GM18508 (cell line): Measurements from ENCODE around the gene CHPF.

Experiments used
- ATAC-seq: cut with Tn5 transposase; IDR thresholded peaks from one replicate; pipeline ENCODE4 v1.9.1; 2021; ENCODE audit warnings: moderate number of reproducible peaks; ENCODE audit not compliant: insufficient read depth, unreplicated experiment

CHPF gene

DNA sequence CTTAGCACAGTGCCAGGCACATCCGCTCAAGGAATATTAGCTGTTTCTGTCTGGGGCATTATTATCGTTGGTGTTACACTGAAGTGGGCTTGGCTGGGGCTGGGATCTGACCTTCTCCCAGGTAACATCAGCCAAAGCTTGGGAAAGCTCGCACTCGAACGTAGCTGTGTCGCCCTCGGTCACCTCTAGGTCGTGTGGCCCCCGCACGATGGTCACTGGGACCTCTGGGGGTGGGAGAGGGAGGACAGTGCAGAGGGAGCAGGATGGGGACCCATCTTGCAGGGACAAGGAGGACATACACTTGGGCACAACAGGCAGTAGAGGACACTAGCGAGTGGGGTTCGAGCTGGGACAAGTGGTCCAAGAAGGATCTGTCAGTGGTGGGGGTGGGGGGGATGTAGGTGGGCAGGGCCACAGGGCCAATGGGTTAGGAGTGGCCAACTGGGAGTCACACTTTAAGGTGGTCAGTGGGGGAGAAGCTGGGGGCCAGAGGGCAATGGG, 9.9 kb upstream of the CHPF start:
- ATAC-seq: no peak

DNA sequence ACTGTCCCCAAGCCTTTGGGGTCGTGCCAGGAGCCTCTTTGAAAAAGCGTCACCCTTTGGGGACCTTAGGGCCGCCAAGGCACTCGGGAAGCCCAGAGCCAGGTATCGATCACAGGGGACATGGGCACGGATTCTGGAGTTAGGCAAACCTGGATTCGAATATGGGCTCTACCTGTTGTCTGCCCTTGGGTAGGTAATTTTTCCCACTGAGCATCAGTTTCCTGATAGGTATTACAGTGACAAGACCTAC, 9.5 kb upstream of the CHPF start:
- no peak for ATAC-seq

DNA sequence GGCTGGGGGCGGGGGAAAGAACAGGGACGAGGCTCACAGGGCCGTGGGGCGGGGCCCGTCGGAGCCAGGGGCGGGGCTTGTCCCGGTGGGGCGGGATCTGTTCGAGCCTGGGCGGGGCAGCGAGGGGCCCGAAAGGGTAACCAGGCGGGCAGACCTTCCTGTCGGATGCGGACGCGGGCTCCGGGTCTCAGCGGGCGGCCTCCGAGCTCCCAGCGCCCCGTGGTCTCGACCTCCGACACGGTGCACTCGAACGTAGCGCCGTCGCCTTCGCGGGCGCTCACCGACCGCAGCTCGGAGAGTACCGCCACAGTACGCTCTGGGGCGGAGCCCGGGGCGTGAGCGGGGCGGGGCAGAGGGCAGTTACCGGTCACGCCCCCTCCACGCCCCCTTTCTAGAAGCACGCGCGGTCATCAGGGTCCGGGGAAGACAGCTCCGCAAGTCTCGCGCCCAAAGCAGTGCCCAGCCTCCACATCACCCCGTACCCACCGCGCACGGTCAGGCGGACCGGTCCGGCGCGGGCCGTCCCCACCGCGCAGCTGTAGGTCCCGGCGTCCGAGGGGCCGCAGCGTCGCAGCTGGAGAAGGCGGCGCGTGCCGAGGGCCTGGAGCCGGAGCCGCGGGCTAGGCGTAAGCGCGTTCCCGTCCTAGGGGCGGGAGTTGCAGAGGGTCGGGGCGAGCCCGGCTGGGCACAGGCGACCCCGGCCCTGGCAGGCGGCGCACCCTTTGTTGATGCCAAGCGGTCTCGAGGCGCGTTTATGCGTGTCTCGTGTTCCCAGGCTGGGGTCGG, 9.0 kb upstream of the CHPF start:
- peak; percentile 66 for ATAC-seq

DNA sequence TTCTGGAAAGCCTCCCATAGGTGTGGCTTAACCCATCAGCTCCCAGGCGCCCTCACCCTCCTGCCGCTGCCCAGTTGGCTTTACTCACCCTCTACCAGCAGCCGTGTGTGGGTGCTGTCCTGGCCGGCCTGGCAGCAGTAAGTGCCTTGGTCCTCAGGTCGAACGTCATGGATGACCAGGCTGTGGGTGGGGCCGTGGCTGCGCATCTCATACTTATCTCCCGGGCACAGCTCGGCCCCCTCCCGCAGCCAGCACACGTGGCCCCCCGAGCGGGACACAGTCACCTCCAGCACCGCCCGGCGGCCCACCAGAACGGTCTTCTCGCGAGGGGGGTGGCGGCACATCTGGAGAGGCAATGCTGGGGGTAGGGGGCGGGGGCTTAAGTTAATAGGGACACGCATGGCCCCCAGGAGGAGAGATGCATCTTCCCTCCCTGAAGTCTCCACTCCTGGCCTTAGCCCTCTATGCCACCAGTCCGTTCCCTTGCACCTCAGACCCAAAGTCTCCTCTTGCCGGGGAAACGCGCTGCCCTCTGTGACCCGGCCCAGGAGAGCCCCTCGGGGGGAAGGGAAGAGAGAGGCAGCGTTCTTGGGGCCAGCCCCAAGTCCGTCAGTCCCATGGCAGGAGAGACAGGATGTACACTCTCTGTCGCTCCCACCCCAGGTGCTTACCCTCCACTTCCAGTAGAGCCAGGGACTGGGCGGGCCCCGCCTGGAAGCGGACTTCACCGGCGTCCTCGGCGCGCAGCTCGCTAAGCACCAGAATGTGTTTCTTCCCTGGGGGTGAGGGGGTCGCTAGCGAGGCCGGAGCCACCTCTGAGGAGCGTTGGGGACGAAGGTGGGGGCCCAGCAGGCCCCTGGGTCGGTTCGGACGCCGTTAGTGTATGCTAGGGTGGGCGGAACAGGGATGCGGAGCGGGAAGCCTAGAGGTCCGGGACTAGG, 8.1 kb upstream of the CHPF start:
- peak; percentile 14 for ATAC-seq

DNA sequence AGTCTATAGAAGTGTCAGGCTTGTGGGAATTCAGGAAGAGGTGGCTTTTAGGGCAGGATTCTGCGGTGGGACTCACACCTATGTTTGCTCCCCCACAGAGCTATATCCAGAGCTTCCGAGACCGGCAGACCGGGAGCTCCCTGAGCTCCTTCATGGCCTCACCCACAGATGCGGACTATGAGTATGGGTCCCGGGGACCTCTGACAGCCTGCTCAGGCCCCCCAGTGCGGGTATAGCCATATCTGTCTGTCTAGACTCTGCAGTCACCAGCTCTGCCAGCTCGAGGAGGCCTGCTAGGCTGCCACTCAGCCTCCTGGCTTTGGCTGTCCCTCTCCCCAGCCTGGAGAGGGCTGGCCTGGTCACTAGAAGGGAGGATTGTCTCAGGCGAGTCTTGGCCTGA, 6.0 kb upstream of the CHPF start:
- no peak for ATAC-seq

DNA sequence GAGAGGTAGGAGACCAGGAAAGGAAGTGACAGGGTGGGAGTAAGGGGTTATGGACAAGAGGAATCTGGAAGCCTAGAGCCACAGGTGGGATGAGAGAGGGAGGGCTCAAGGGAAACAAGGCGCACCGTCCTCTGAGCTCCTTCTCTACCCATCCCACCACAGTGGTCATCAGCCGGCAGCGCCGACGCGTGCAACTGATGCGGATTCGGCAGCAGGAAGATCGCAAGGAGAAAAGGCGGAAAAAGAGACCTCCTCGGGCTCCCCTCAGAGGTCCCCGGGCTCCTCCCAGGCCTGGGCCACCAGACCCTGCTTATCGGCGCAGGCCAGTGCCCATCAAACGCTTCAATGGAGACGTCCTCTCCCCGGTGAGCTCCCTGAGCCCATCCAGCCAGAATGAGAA, 5.4 kb upstream of the CHPF start:
- no peak for ATAC-seq

DNA sequence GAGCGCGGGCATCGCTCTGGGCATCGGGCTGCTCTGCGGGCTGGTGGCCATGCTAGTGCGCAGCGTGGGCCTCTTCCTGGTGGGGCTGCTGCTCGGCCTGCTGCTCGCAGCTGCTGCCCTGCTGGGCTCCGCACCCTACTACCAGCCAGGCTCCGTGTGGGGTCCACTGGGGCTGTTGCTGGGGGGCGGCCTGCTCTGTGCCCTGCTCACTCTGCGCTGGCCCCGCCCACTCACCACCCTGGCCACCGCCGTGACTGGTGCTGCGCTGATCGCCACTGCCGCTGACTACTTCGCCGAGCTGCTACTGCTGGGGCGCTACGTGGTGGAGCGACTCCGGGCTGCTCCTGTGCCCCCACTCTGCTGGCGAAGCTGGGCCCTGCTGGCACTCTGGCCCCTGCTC, 4.0 kb upstream of the CHPF start:
- no peak for ATAC-seq

DNA sequence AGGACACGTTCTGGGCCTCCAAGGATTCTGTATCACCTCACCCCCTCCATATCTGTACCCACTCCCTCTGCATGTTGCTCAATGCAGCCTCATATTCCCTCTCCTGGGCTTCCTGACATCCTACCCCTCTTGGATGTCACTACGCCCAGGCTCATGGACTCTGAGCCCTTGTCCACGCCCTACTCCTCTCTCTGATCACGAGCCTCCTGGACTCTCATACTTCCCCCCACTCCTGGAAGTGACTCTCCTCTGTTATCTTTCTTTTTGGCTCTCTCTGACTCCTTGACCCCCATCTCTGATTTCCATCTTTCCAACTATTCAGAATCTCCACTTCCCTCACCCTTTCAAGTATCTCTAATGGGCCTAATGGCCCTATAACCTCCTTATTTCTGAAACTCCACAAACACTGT, 2.3 kb upstream of the CHPF start:
- no peak for ATAC-seq

DNA sequence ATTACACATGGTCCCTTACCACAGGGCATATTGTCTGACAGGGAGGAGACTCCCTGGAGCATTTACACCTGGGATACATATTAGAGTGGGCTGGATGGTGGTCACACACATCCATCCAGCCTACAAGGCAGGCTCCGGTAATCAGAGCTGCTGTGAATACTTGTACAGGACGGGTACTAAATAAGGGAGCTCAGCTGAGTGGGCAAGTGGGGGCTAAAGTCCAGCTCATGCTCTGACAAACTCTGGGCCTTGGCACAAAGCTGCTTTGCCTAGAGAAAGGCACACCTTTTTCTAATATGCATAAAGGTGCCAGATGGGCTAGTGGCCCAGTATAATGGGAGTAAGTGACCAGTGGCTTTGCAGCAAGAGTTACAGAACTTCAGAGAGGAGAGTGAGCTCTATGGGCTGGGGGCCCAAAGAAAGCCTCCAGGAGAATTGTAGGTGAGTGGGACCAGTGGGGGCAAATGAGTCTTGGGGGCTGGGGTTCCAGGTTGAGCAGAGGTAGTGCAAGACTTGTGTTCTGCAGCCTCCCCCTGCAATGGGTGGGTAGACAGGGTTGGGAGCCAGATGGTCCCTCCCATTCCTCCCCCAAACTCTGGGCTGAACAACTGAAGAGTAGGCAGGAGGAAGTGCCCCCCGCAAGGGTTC, 1.8 kb upstream of the CHPF start:
- no peak for ATAC-seq

DNA sequence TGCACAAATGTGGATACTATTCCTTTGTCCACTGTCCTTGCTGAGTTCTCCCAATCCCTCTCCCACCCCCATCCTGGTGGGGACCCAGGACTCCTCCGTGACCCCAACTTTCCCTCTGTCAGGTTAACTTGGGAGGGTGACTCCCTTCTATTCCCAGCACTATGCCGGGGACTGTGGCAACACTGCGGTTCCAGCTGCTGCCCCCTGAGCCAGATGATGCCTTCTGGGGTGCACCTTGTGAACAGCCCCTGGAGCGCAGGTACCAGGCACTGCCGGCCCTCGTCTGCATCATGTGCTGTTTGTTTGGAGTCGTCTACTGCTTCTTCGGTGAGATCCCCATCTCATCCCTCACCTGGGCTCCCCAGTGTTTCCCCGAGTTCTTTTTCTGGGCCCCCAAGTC, 958 bp upstream of the CHPF start:
- ATAC-seq: no peak

DNA sequence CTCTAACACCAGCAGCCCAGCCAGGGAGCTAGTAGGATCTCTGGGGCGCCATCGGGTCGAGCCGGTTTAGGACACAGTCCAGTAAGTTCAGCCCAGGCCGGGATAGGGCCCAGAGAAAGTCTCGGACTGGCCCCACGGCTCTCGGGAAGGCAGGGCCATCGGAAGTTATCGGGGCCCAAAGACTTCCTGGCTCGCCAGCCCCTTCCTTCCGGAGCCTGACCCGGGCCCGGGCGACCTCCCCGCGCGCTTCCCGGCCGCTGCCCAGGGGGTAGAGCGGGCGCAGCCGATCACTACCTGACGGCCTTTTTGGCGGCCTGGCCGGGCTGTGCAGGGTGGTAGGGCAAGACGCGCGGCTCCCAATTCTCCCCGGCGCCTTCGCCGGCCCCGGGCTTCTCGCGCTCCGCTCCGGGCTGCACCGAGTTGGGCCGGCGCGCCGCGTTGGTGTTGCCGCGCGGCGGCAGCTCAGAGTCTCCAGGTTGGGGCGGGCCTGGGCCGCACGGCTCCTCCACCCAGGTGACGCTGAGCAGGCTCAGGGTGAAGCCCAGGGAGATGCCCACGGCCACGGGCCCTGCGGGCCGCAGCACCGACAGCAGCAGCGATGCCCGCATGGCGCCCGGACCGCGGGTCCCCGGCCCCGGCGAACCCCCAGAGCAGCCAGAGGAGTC, 546 bp downstream of the CHPF start:
- ATAC-seq: peak; percentile 17

DNA sequence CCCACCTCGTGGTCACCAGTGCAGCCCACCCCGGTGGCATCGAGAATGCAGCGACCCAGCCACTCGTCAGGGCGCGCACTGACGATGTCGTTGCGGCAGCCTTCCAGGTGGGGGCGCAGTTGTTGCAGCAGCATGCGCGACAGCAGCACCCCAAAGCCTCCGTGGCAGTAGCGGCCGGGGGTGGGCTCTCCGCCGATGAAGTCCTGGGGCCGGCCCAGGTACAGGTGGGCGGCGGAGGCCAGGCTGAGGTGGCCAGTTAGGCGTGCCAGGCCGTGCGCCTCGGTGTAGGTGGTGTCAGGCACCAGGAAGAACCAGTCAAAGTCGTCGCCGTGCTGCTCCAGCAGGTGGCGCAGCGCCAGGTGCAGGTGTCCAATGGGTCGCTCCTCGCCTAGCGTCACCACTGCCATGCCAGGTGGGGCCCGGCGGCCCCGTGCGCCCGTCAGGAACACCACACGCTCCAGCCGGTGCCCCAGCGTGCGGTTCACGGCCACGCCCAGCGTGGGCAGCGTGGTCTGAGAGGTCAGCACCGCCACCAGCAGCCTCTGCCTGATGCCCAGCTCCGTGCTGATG, 1.9 kb downstream of the CHPF start:
- ATAC-seq: peak; percentile 55

DNA sequence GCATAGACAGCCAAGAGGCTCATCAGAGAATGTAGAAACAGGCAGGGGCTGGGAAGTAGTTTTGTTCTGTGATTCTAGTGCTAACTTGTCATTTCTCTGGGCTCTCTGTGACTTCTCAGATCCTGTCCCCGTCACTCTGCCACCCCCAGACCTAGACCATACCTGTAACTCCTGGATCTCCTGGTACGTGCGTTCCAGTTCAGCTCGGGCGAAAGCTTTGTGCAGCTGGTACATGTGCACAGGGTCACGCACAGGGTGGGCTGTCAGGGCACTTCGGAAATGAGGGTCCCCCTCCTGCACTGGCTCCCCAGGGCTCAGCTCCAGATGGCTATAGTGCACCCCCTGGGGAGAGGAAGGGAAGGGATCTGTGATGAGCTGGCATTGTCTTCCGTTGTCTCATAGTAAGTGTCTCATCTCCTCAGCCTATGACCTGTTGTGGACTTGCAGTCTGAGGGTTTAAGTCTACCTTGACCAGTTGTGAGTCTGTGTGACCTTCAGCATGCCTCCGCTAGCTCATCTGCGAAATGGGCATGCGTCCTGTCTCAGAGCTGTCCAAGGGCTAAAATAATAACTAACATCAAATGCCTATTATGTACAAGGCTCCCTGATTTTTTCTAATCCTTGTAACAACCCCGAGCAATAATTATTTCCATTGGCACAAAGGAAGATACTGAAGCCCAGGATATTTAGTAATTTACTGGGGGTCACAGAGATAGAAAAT, 2.7 kb downstream of the CHPF start:
- ATAC-seq: no peak

DNA sequence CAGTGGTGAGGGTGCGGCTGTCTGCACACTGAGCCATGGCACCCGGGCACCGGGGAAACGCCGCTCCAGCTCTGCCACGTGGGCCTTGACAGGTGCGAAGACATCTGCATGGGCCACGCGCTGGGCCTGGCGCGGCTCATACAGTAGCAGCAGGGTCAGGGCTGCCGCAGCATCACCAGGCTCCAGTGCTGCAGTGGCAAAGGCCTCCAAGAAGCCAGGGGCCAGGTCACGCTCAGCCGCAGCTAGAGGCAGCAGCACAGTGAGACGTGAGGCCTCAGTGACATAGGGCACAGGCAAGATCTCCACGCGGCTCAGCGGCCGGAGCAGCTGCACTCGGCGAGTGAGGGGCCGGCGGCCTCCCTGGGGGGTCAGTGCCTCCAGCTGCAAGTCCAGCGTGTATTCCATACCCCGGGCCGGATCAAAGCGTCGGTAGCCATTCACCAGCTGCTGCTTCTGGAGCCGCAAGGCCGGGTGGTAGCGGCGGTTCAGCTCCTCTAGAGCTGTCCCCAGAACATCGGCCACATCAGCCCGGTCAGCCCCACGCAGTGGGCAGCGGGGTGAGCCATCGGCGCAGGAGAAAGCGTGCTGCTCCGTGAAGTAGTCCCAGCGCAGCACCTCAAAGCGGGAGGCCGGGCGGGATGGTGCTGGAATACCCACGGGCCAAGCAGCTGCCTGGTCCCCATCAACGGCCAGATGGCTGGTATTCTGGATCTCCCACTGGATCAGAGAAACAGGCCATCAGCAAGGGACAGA, 3.5 kb downstream of the CHPF start:
- no peak for ATAC-seq

DNA sequence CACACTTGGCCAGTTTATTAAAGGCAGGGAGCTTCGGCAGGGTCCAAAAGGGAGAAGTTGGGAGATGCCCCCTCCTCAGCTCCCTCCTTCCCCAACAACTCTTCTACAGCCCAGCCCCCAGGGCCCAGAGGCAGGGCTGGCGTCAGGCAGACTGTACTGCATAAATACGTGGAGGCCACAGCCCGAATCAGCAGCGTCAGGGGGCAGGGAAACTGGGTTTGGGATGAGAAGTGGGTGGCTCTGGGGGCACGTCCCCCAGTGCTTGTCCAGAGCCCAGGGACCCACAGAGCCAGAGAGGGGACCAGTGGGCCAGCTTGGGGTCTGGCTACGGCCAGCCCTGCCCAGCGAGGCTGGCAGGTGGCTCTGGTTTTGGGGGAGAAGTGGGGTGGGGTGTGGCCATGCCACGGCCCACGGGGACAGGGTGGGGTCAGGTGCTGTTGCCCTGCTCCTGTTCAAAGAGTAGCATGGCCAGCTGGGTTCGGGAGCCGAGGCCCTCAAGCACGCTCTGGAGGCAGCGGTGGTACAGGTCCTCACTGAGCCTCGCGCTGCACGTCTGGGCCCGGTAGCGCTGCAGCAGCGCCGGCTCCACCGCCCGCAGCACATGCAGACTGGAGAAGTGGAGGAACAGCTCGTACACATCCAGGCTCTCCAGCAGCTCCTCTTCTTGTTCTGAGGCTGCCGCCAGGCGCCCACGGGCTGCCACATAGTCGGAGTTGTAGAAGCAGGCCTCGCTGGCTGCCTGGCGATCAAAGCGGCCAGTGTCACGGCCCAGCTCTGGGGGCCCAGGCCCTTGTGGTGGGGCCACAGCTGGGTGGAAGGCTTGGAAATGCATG, 4.4 kb downstream of the CHPF start:
- ATAC-seq: no peak

DNA sequence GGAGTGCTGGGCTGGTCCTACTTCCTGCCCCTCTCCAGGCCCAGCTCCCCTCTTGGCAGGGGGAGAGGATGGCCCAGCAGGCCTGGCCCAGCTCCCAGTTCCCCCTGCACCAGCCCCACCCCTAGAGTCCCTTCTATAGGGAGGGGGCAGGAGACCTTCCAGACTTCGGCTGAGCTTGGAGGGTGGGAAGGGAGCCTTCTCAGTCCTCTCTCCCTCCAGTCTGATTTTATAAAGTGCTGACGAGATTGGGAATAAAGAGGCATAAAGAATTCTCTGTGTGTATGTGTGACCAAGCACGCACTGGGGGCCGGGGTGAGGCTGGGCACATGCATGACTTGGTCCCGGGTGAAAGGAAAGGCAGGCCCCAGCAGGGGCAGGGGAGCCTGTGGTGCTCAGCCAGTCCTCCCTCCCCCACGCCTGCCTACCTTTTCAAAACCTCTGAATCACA, 5.1 kb downstream of the CHPF start:
- ATAC-seq: no peak

DNA sequence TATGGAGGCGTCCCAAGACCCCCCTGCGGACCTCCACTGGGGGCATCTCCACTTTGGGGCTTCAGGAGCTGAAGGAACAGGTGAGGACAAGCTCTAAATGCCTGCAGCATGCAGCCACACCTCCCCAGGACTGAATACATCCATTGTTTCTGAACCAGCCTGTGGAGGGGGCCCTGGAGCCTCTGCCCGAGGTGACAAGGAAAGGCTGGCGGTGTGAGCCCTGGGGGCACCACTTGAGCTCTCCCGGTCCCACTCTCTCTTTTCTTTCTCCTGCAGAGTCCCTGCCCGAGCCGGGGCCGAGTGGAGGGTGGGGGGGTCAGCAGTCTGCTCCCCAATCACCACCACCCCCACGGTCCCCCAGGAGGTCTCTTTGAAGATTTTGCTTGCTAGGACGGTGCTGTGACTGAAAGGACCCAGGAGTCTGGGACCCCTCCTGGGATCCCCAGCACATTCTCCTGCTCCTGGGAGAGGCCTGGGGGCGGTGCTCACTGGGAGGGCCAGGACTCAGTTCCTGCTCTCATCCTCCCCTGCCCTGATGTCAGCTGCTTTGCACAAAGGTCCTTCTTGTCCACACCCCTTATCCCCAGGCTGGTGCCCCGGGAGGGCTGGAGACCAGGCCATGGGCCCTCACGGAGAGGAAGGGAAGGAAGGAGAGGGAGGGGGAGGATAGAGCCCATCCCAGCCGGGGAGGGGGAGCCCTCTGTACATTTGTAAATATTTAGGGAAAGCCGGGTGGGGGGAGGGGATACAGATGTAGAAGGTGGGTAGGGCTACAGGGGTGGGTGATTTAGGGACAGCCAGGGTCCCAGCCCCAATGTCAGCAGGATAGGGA, 5.7 kb downstream of the CHPF start:
- no peak for ATAC-seq
